Mucosa of stomach (tissue), 1 donor: ENCODE measurements around the gene NAPEPLD.
"Not testable (repeated sequence)": the region's sequence is repeated elsewhere in the genome, so short reads cannot be mapped to it uniquely, and the experiment has no call there.

Experiments
- H3K27me3 ChIP-seq: one replicate; pipeline ENCODE4 v1.7.0; 2013; ENCODE audit warnings: mild to moderate bottlenecking, low read length; ENCODE audit not compliant: control insufficient read depth, insufficient read depth
- H3K36me3 ChIP-seq: one replicate; pipeline ENCODE4 v1.7.0; 2013; ENCODE audit warnings: low read length; ENCODE audit not compliant: control insufficient read depth, insufficient read depth
- H3K4me1 ChIP-seq: one replicate; pipeline ENCODE4 v1.7.0; 2013; ENCODE audit warnings: mild to moderate bottlenecking, low read length; ENCODE audit not compliant: control insufficient read depth, insufficient read depth
- H3K4me3 ChIP-seq: one replicate; pipeline ENCODE4 v1.7.0; 2013; ENCODE audit warnings: low read length
- H3K9ac ChIP-seq: one replicate; pipeline ENCODE4 v1.7.0; 2013; ENCODE audit warnings: mild to moderate bottlenecking, low read length, moderate library complexity
- H3K9me3 ChIP-seq: one replicate; pipeline ENCODE4 v1.7.0; 2013; ENCODE audit warnings: mild to moderate bottlenecking, low read length, moderate library complexity; ENCODE audit not compliant: control insufficient read depth
- donor health status: Pancreatic carcinoma.

NAPEPLD gene

DNA sequence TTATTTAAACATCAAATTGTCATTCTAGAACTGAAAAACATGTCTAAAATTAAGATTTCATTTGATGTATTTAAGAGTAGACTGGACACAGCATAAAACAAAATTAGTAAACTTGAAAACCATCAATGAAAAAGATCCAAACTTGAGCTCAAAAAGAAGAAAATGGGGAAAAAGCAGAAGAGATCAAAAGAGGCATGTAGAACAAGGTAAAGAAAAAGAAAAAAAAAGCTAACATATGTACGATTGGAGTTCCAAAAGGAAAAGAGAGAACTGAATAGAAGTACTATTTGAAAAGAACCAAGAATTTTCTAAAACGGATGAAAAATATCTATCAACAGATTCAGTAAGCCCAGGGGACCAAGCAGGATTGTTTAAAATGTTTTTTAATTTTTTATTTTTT is 77.9 kb downstream of the NAPEPLD start:
- Histone ChIP-seq H3K36me3 (no peaks in the 10 kb centered on the region), H3K27me3 (no peaks in the 10 kb centered on the region), H3K9me3 (no peaks in the 10 kb centered on the region), H3K9ac (no peak overlapping the region), H3K4me3 (no peak overlapping the region), H3K4me1 (peaks cover 7% of the 10 kb centered on the region)

DNA sequence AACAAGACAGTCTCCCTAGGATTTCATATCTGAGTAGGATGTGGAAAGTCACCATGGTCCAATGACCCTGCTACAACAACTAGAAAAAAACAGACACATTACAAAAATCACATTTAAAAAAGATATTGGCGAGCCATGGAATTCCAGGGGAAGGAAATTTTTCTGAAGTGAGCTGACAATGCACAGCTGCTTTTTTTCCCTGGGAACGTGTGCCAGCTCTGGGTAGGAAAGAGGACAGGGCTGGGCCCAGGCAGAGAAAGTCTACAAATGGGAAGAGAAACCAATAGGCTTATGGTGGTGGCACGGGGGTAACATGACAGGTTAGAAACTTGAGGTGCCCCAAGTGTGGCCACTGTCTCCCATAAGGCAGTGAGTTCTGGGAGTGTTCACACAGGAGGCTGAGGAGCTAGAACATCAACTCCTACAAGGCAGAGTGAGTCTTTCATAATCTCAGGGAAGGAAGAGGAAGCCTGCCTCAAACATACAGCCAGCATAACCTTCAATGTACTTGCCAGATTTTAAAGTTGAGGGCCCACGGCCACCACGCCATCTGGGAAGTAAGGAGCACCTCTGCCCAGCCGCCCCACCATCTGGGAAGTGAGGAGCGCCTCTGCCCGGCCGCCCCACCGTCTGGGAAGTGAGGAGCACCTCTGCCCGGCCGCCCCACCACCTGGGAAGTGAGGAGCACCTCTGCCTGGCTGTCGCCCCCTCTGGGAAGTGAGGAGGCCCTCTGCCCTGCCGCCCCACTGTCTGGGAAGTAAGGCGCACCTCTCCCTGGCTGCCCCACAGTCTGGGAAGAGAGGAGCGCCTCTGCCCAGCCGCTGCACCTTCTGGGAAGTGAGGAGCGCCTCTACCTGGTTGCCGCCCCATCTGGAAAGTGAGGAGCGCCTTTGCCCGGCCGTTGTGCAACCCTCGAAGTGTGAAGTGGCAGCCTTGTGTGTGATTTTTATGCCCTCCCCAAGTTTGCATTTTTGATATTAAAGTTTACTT is 80.2 kb downstream of the NAPEPLD start:
- no peak overlapping the region for H3K9ac ChIP-seq
- peaks cover 2% of the 10 kb centered on the region for H3K4me1 ChIP-seq
- no peaks in the 10 kb centered on the region for H3K36me3 ChIP-seq
- no peaks in the 10 kb centered on the region for H3K27me3 ChIP-seq
- no peaks in the 10 kb centered on the region for H3K9me3 ChIP-seq
- no peak overlapping the region for H3K4me3 ChIP-seq

DNA sequence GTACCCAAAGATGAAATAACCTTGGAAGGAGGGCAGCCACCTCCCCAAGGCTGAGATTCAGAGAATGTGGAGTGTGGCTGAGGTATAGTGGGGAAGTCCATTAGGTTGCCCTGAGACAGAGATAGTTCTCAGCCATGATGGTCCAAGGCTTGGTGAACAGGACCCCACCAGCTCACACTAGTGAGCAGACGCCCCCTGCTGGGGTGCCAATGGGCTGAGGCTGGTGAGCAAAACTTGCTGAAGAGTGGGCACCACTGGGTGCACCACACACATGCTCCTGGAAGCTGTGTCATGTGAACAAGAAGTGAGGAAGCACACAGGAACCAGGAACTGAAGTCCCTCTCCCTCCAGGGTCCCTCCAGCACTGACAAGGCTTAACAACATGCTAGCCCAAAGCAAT is 83.2 kb downstream of the NAPEPLD start:
- Histone ChIP-seq H3K9ac (no peak overlapping the region), H3K36me3 (no peaks in the 10 kb centered on the region), H3K4me1 (no peaks in the 10 kb centered on the region), H3K4me3 (no peak overlapping the region), H3K9me3 (no peaks in the 10 kb centered on the region), H3K27me3 (no peaks in the 10 kb centered on the region)

DNA sequence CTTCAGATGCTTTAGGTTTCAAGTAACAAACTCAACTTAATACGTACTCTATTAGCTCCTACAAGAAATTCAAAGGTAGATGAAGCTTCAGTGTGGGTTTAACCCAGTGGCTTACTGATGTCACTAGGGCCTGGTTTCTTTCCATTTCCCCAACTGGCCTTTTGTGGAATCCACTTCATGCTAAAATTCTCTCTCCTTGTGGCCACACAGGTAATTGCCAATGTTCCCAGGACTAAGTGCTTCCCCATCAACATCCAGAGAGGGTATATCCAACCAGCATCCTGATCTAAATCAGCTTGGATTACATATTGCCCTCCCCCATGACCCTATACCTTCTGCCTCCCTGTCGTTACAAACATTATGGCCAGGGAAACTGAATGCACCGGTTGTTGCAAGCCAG is 85.0 kb downstream of the NAPEPLD start:
- H3K4me1 ChIP-seq: no peaks in the 10 kb centered on the region
- H3K9me3 ChIP-seq: no peaks in the 10 kb centered on the region
- H3K9ac ChIP-seq: no peak overlapping the region
- no peak overlapping the region for H3K4me3 ChIP-seq
- H3K36me3 ChIP-seq: no peaks in the 10 kb centered on the region
- H3K27me3 ChIP-seq: no peaks in the 10 kb centered on the region

DNA sequence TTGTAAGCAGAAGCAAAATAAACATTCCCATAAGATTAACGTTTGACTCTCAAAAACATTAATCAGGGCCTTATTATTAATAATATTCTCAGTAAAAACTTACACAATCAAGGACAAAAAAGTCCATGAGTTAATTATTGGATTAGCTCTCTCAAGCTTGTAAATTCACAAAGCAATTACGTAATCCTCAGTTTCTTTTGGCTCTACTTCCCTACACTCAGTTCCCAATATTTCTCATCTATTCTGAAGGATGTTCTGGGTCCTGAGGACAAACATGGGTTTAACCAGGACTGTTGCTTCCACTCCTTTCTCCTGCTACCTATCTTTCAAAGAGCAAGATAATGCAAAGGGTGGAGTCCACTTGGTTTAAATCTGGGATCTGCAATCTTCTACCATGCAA is 89.4 kb downstream of the NAPEPLD start:
- Histone ChIP-seq H3K36me3 (no peaks in the 10 kb centered on the region), H3K4me1 (no peaks in the 10 kb centered on the region), H3K9me3 (no peaks in the 10 kb centered on the region), H3K4me3 (no peak overlapping the region), H3K27me3 (no peaks in the 10 kb centered on the region), H3K9ac (no peak overlapping the region)

DNA sequence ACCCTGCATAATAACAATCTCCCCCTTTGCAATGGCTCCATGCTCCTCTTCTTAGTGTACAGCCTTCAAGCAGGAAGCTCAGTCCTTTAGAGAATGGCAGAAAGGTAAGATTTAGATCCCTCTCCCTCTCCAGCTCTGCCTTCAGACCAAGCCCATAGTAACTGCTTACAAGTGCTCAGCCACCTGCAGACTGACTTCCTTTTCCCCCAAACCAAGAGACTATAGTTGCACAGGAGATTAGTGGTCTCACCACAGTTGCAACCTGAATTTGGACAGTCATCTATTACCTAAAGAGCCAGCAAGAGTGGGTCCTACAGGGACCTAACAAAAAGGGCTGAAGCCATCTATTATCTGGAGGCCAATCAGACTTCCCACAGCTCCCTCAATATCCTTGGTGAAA is 90.8 kb downstream of the NAPEPLD start:
- no peaks in the 10 kb centered on the region for H3K4me1 ChIP-seq
- no peaks in the 10 kb centered on the region for H3K27me3 ChIP-seq
- no peaks in the 10 kb centered on the region for H3K9me3 ChIP-seq
- H3K36me3 ChIP-seq: no peaks in the 10 kb centered on the region
- no peak overlapping the region for H3K4me3 ChIP-seq
- no peak overlapping the region for H3K9ac ChIP-seq

DNA sequence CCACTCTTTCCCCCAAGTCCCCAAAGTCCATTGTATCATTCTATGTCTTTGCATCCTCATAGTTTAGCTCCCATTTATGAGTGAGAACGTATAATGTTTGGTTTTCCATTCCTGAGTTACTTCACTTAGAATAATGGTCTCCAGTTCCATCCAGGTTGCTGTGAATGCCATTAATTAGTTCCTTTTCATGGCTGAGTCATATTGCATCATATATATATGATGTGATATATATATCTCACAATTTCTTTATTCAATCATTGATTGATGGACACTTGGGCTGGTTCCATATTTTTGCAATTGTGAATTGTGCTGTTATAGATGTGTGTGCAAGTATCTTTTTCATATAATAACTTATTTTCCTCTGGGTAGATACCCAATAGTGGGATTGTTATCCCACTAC is 92.9 kb downstream of the NAPEPLD start:
- H3K27me3 ChIP-seq, H3K9me3 ChIP-seq, H3K4me3 ChIP-seq, H3K9ac ChIP-seq, H3K4me1 ChIP-seq, H3K36me3 ChIP-seq: not testable (repeated sequence)

DNA sequence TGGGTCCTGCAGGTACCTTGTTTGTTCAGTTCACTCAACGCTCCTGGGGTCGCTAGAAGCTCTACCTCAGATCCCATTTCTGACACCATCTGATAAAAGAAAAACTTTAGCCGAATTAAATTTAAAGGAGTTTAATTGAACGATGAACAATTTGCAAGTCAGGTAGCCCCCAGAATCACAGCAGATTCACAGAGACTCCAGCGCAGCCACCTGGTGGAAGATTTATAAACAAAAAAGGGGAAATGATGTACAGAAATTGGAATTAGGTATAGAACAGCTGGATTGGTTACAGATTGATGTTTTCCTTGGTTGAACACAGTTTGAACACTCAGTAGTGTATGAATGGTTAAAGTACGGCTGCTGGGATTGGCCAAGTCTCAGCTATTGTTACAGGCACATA is 97.4 kb downstream of the NAPEPLD start:
- Histone ChIP-seq H3K4me3 (no peak overlapping the region), H3K4me1 (no peaks in the 10 kb centered on the region), H3K9me3 (no peaks in the 10 kb centered on the region), H3K9ac (no peak overlapping the region), H3K27me3 (no peaks in the 10 kb centered on the region), H3K36me3 (no peaks in the 10 kb centered on the region)
